ENCODE data around the gene KIF16B. TPM values are rescaled to one million over a fixed set of nuclear protein-coding genes. Genes with fewer than 3 reads are reported as not detected.

The KIF16B gene
- total and polyA plus RNA-seq, 2 of the 8 experiments (the other 6 are each of a cell fraction or from before 2014, with no cell fraction given), result 3.0 to 9.2 TPM

DNA sequence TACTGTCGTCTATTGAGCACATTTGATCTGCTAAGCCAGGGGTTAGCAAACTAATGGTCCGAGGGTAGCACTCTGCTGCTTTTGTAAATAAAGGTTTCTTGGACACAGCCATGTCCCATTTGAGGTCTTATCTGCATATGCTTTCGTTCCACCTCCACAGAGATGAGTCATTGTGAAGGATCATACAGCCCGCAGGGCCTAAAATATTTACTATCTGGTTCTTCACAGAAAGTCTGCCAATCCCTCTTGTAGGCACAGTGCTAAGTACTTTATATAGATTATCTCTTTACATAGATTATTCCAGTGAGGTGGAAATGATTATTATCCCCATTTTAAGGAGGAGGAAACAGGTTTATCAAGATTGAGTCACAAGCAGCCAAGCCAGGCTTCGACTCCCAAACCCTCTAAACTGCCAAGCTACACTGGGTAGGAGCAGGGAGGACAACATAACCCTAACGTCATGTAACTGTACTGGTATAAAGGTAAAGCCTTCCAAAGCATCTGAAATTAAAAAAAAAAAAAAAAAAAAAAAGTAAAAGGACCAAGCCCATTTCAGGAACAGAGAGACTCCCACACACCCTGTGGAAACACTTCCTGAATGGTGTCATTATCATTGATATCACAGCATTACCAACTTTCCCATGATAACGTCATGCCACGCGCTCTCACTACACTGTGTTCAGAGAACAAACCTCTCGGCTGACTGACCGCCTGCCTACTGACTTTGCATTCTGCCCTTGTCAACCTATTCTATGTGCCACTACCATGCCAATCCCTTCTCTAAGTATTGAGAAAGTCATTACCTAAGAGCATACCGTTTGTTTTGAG lies 101.0 kb downstream of the KIF16B start:
- H3K9me3 ChIP-seq (ENCODE audit: insufficient read depth in 2 of 2, low read depth in 1 of 2, low read length in 1 of 2), result no peaks in the 10 kb centered on the region
- H3K4me3 ChIP-seq (ENCODE audit: extremely low read depth in 1 of 4, insufficient read depth in 2 of 4, low read depth in 3 of 4, low read length in 4 of 4), result no peak overlapping the region
- H3K79me2 ChIP-seq (ENCODE audit: control insufficient read depth in 1 of 2, insufficient read depth in 2 of 2, low read length in 2 of 2), result no peaks in the 10 kb centered on the region
- H4K91ac ChIP-seq (replicated peaks; ENCODE audit: insufficient read length, low read length), result no peak overlapping the region
- no peak overlapping the region for H3K14ac ChIP-seq (ENCODE audit: insufficient read length)
- no peak overlapping the region for H2BK120ac ChIP-seq (replicated peaks; ENCODE audit: low read depth, low read length)
- no peak overlapping the region for H3K4me2 ChIP-seq (ENCODE audit: insufficient read depth in 1 of 2, low read depth in 2 of 2, low read length in 2 of 2)
- no peak overlapping the region for H3K9ac ChIP-seq (replicated peaks in 1 of 4; ENCODE audit: extremely low read depth in 1 of 4, low read depth in 3 of 4, low read length in 3 of 4)
- H4K8ac ChIP-seq (ENCODE audit: extremely low read depth, insufficient read depth, low read length), result no peak overlapping the region
- CTCF ChIA-PET (ENCODE audit: partially characterized antibody), result interaction anchor here (0.7 kb wide), 1 partner anchor 91 kb away, joined by 3 read pairs; no protein-coding TSS in a partner anchor
- no peak overlapping the region for H2BK12ac ChIP-seq (ENCODE audit: low read depth, low read length)
- H2BK5ac ChIP-seq (ENCODE audit: low read depth, low read length), result no peak overlapping the region
- no peak overlapping the region for H3K4ac ChIP-seq (replicated peaks; ENCODE audit: insufficient read length, low read depth, low read length)
- H3K79me1 ChIP-seq (ENCODE audit: low read depth, low read length), result no peaks in the 10 kb centered on the region
- no peak overlapping the region for H3K18ac ChIP-seq (ENCODE audit: extremely low read depth, low read length)
- POLR2A ChIA-PET (ENCODE audit: partially characterized antibody), result no interaction called here
- no peaks in the 10 kb centered on the region for H3K23me2 ChIP-seq (ENCODE audit: low read depth, low read length)
- no peaks in the 10 kb centered on the region for H3K27me3 ChIP-seq (replicated peaks in 1 of 4; ENCODE audit: control insufficient read depth in 3 of 4, extremely low read depth in 1 of 4, insufficient read depth in 3 of 4, low read length in 3 of 4)
- H3K56ac ChIP-seq (replicated peaks; ENCODE audit: insufficient read length, low read depth, low read length), result no peak overlapping the region
- no peak overlapping the region for H3K23ac ChIP-seq (ENCODE audit: insufficient read length)
- H2BK20ac ChIP-seq (ENCODE audit: low read length), result no peak overlapping the region
- WGBS, 2 experiments (ENCODE audit: extremely low coverage in 1 of 2, insufficient coverage in 1 of 2, insufficient read length in 1 of 2, insufficient replicate concordance in 2 of 2, low coverage in 1 of 2, low lambda C conversion rate in 2 of 2, missing lambda C conversion rate in 1 of 2), result 90% methylated on average over 12 of the region's 12 CpGs; no CpG with 5 or more reads in 1 of the 2 experiments
- H3K4me1 ChIP-seq (replicated peaks in 1 of 4; ENCODE audit: control insufficient read depth in 3 of 4, insufficient read depth in 4 of 4, low read length in 3 of 4), result no peaks in the 10 kb centered on the region; a peak in 1 of 7 replicates
- no peak for DNase-seq (ENCODE audit: low read depth in 1 of 2, low spot score in 2 of 2)
- H3K36me3 ChIP-seq (ENCODE audit: control insufficient read depth in 2 of 4, insufficient read depth in 4 of 4, low read length in 3 of 4), result no peaks in the 10 kb centered on the region; a peak in 1 of 8 replicates
- H2AK5ac ChIP-seq (ENCODE audit: low read depth, low read length), result no peak overlapping the region
- FAIRE-seq, result no peak
- H4K20me1 ChIP-seq (replicated peaks in 1 of 2; ENCODE audit: control insufficient read depth in 1 of 2, insufficient read depth in 2 of 2, low read length in 2 of 2), result no peaks in the 10 kb centered on the region
- no peak overlapping the region for H4K5ac ChIP-seq (ENCODE audit: insufficient read length, low read depth, low read length)
- H3K27ac ChIP-seq (ENCODE audit: low read depth, low read length), result no peak overlapping the region
- no peak overlapping the region for H2BK15ac ChIP-seq (ENCODE audit: low read length)
- H2AFZ ChIP-seq (ENCODE audit: low read length), result no peak overlapping the region
- TF ChIP-seq, protein P1, sequence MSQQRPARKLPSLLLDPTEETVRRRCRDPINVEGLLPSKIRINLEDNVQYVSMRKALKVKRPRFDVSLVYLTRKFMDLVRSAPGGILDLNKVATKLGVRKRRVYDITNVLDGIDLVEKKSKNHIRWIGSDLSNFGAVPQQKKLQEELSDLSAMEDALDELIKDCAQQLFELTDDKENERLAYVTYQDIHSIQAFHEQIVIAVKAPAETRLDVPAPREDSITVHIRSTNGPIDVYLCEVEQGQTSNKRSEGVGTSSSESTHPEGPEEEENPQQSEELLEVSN (IDR thresholded peaks at IDR 0.05), result no peak
- no peak for TF ChIP-seq ASH2L (IDR thresholded peaks at IDR 0.05; ENCODE audit: low read length)
- TF ChIP-seq CBX8 (IDR thresholded peaks at IDR 0.05; ENCODE audit: borderline replicate concordance, low read depth, low read length), result no peak
- TF ChIP-seq YY1 (IDR thresholded peaks at IDR 0.05; ENCODE audit: low read depth, low read length), result no peak
- no peak for TF ChIP-seq SIN3A (conservative IDR thresholded peaks at IDR 0.05 in 1 of 2, IDR thresholded peaks at IDR 0.05 in 1 of 2; ENCODE audit: low read depth in 1 of 2, low read length in 2 of 2)
- TF ChIP-seq, protein P2, sequence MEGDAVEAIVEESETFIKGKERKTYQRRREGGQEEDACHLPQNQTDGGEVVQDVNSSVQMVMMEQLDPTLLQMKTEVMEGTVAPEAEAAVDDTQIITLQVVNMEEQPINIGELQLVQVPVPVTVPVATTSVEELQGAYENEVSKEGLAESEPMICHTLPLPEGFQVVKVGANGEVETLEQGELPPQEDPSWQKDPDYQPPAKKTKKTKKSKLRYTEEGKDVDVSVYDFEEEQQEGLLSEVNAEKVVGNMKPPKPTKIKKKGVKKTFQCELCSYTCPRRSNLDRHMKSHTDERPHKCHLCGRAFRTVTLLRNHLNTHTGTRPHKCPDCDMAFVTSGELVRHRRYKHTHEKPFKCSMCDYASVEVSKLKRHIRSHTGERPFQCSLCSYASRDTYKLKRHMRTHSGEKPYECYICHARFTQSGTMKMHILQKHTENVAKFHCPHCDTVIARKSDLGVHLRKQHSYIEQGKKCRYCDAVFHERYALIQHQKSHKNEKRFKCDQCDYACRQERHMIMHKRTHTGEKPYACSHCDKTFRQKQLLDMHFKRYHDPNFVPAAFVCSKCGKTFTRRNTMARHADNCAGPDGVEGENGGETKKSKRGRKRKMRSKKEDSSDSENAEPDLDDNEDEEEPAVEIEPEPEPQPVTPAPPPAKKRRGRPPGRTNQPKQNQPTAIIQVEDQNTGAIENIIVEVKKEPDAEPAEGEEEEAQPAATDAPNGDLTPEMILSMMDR (IDR thresholded peaks at IDR 0.05; ENCODE audit: control extremely low read depth in 1 of 3, insufficient read depth in 1 of 3, low read depth in 1 of 3, low read length in 3 of 3), result no peak
- no peak for TF ChIP-seq RNF2 (IDR thresholded peaks at IDR 0.05; ENCODE audit: borderline replicate concordance, low read depth, low read length, missing control alignments, poor library complexity, severe bottlenecking)
- TF ChIP-seq GABPA (IDR thresholded peaks at IDR 0.05; ENCODE audit: borderline replicate concordance, insufficient read depth, low read length), result no peak

Data from H1 (cell line).